GM12878 (cell line): ENCODE results near the gene PRKCE. TPM values are rescaled to one million over a fixed set of nuclear protein-coding genes. Genes with fewer than 3 reads are reported as not detected.

ENCODE experiments used
- ATAC-seq: fragments of 200-7000 bp; cut with Tn5 transposase; 3 replicates; pipeline ENCODE4 v1.9.1; 2020; ENCODE audit warnings: mild to moderate bottlenecking, moderate library complexity
- BruUV-seq: library from RNA; stranded (reverse); fragments of 400-500 nt; replicated peaks from 2 replicates; lab custom pipeline; 2021; lab: Mats Ljungman, UMichigan
- CTCF ChIA-PET: fragments of 300-600 bp; sonication (Branson Sonifier 250); formaldehyde crosslinking; extraction: SDS; loops from one replicate; lab custom pipeline; 2021; ENCODE audit warnings: inconsistent platforms; lab: Yijun Ruan, JAX
- POLR2A ChIA-PET: fragments of 350-600 bp; formaldehyde crosslinking; extraction: SDS; loops from one replicate; lab custom pipeline; 2021; ENCODE audit warnings: inconsistent platforms; lab: Charles Lee
- RAD21 ChIA-PET: fragments of 300-600 bp; sonication (Branson Sonifier 250); formaldehyde crosslinking; loops from one replicate; lab custom pipeline; 2023; ENCODE audit warnings: antibody characterized with exemption; ENCODE audit not compliant: unreplicated experiment; lab: Charles Lee
- SMC1A ChIA-PET: fragments of 300-600 bp; sonication (Branson Sonifier 250); formaldehyde crosslinking; loops from one replicate; lab custom pipeline; 2023; ENCODE audit not compliant: unreplicated experiment, uncharacterized antibody; lab: Charles Lee
- DNase-seq: peaks from one replicate; pipeline ENCODE4 v3.0.0-alpha.2; 2011; ENCODE audit warnings: low read depth, low spot score
- FAIRE-seq: peaks from 3 replicates; lab custom pipeline; 2011; peaks lifted over from hg19 to GRCh38; lab: Jason Lieb, UNC
- H2AFZ ChIP-seq: 2 replicates; pipeline ENCODE4 v1.6.0; 2011; ENCODE audit warnings: low read depth, low read length, control low read depth; ENCODE audit not compliant: control insufficient read depth
- H3K27ac ChIP-seq: 2 replicates; pipeline ENCODE4 v1.5.1; 2011; ENCODE audit warnings: control low read depth; ENCODE audit not compliant: control insufficient read depth, insufficient read depth
- H3K27me3 ChIP-seq, 2 experiments: replicated peaks in 1 of 2; 2 replicates each; pipeline versions ENCODE4 v1.6.0 to v1.6.1; 2011; ENCODE audit warnings: low read length in 1 of 2; ENCODE audit not compliant: control insufficient read depth in 2 of 2, insufficient read depth in 2 of 2
- H3K36me3 ChIP-seq, 2 experiments: 2 replicates each; pipeline ENCODE4 v1.5.1; 2011; ENCODE audit warnings: low read length in 1 of 2; ENCODE audit not compliant: control insufficient read depth in 2 of 2, insufficient read depth in 2 of 2
- H3K4me1 ChIP-seq: 2 replicates; pipeline ENCODE4 v1.6.1; 2011; ENCODE audit warnings: mild to moderate bottlenecking, low read length, moderate library complexity, mixed read lengths; ENCODE audit not compliant: control insufficient read depth, insufficient read depth
- H3K4me2 ChIP-seq: 2 replicates; pipeline ENCODE4 v1.6.0; 2011; ENCODE audit warnings: control low read depth; ENCODE audit not compliant: control insufficient read depth, insufficient read depth
- H3K4me3 ChIP-seq: fragments of 200-600 bp; sonication (generic); 2 replicates; pipeline ENCODE4 v1.5.1; 2016
- H3K79me2 ChIP-seq: 2 replicates; pipeline ENCODE4 v1.6.0; 2011; ENCODE audit warnings: low read length; ENCODE audit not compliant: control insufficient read depth, insufficient read depth
- H3K9ac ChIP-seq: 2 replicates; pipeline ENCODE4 v1.8.0; 2011; ENCODE audit warnings: low read length, control low read depth, mixed read lengths; ENCODE audit not compliant: control insufficient read depth, insufficient read depth
- H3K9me3 ChIP-seq: replicated peaks from 3 replicates; pipeline ENCODE4 v1.5.1; 2011; ENCODE audit warnings: mild to moderate bottlenecking, low read length; ENCODE audit not compliant: control insufficient read depth, insufficient read depth
- H4K20me1 ChIP-seq: 2 replicates; pipeline ENCODE4 v1.6.0; 2011; ENCODE audit not compliant: control insufficient read depth, insufficient read depth
- CHD2 ChIP-seq: IDR thresholded peaks from 2 replicates; pipeline ENCODE4 v1.6.1; 2011; ENCODE audit warnings: low read depth, low read length, improper control_type of control experiment, borderline replicate concordance
- HDAC2 ChIP-seq: fragments of 200-600 bp; sonication (generic); IDR thresholded peaks from 2 replicates; pipeline ENCODE4 v1.6.1; 2017
- PKNOX1 ChIP-seq: fragments of 450-650 bp; IDR thresholded peaks from 2 replicates; pipeline ENCODE4 v1.6.1; 2016; ENCODE audit warnings: mild to moderate bottlenecking
- POLR2A ChIP-seq: IDR thresholded peaks from 2 replicates; pipeline ENCODE4 v1.6.1; 2011; ENCODE audit warnings: low read depth, mild to moderate bottlenecking, low read length
- SMAD1 ChIP-seq: fragments of 450-650 bp; IDR thresholded peaks from 2 replicates; pipeline ENCODE4 v1.6.1; 2018; ENCODE audit warnings: mild to moderate bottlenecking, low read depth; ENCODE audit not compliant: partially characterized antibody
- ZNF207 ChIP-seq: fragments of 450-650 bp; IDR thresholded peaks from 2 replicates; pipeline ENCODE4 v1.6.1; 2014; ENCODE audit warnings: antibody characterized with exemption, mild to moderate bottlenecking, borderline replicate concordance
- ZNF24 ChIP-seq: fragments of 450-650 bp; IDR thresholded peaks from 2 replicates; pipeline ENCODE4 v1.6.1; 2017; ENCODE audit warnings: antibody characterized with exemption, mild to moderate bottlenecking
- WGBS: methylation state at CpG from one replicate; pipeline ENCODE4 v1.1.6; 2016; ENCODE audit warnings: low lambda C conversion rate; ENCODE audit not compliant: insufficient replicate concordance, insufficient coverage; ENCODE audit errors: missing lambda C conversion rate; 5-methylcytosine and 5-hydroxymethylcytosine counted together
- in situ Hi-C: fragments of 300-500 bp; cut with MboI; formaldehyde crosslinking; loops from 9 replicates; pipeline ENCODE4 v1.14.3; 2018; ENCODE audit warnings: mixed read lengths
- intact Hi-C: fragments of 100-400 bp; cut with micrococcal nuclease; formaldehyde crosslinking; loops from one replicate; pipeline ENCODE4 v1.14.2; 2022; ENCODE audit not compliant: unreplicated experiment
- polyA plus RNA-seq, 11 experiments: library from polyadenylated mRNA; depleted of rRNA in 4 of 11; unstranded in 6 of 11; stranded (reverse) in 5 of 11; fragments of >200 nt; fragmentation: Nextera tagmentation in 4 of 11; fragmentation: Illumina TruSeq in 1 of 11; extraction: Ambion mirVana in 4 of 11; extraction: Trizol in 1 of 11; gene quantifications; 1 replicate in 1 of 11; 2 replicates in 10 of 11; pipeline versions ENCODE4 v1.2.1 to v1.2.3, GENCODE V29; 2011 to 2016; ENCODE audit warnings: inconsistent platforms in 2 of 11, missing spikeins in 2 of 11, low read depth in 1 of 11
- total RNA-seq, 4 experiments: library from RNA; depleted of rRNA in 3 of 4; stranded (reverse); fragments of >200 nt in 3 of 4; fragmentation: Illumina TruSeq in 1 of 4; extraction: Trizol in 1 of 4; gene quantifications; 2 replicates each; pipeline versions ENCODE4 v1.2.1 to v1.2.3, GENCODE V29; 2013 to 2021

Gene PRKCE
- total and polyA plus RNA-seq, 10 of the 15 experiments (the other 5 are each of a cell fraction or from before 2014, with no cell fraction given) = 2.6 to 28.2 (median 11.3) TPM

- Histone ChIP-seq H3K27me3 (no peaks in the 10 kb centered on the region), H3K4me3 (no peak overlapping the region), H3K36me3 (no peaks in the 10 kb centered on the region; a peak in 1 of 4 replicates), H3K79me2 (no peaks in the 10 kb centered on the region), H4K20me1 (no peaks in the 10 kb centered on the region), H3K27ac (no peak overlapping the region), H2AFZ (no peak overlapping the region), H3K4me1 (no peaks in the 10 kb centered on the region), H3K9me3 (no peaks in the 10 kb centered on the region; the same call in 2 of the 3 replicates), H3K9ac (no peak overlapping the region), H3K4me2 (no peak overlapping the region)
- FAIRE-seq (no peak), ATAC-seq (no peak), DNase-seq (no peak)
- ChIA-PET CTCF (interaction anchor here (0.6 to 1.2 kb wide), 2 partner anchors 12 to 65 kb away, joined by 3 read pairs; no protein-coding TSS in a partner anchor), RAD21 (no interaction called here), SMC1A (interaction anchor here (1.4 kb wide), 1 partner anchor 123 kb away, joined by 3 read pairs; no protein-coding TSS in a partner anchor), POLR2A (no interaction called here)
- intact Hi-C loops = no loop called here
- BruUV-seq = no TSS peak
- 93% methylated on average over 2 of the region's 2 CpGs for WGBS
- TF ChIP-seq SMAD1 (no peak), POLR2A (no peak), HDAC2 (no peak), PKNOX1 (no peak), ZNF24 (no peak), CHD2 (no peak)
- in situ Hi-C loops = no loop called here
Observed at GRCh38 chr2:46106690-46107089, 455.2 kb downstream of the PRKCE start.

- no peaks in the 10 kb centered on the region for H3K36me3 ChIP-seq
- in situ Hi-C loops = no loop called here
- no peak overlapping the region for H3K27ac ChIP-seq
- BruUV-seq = no TSS peak
- ATAC-seq = no peak
- no peak for DNase-seq
- RAD21 ChIA-PET = no interaction called here
- H4K20me1 ChIP-seq = no peaks in the 10 kb centered on the region
- TF ChIP-seq ZNF207 (no peak), PKNOX1 (no peak)
- TF ChIP-seq, all 136 proteins: peak for 0
- Histone ChIP-seq H3K27me3 (no peaks in the 10 kb centered on the region), H3K9me3 (no peaks in the 10 kb centered on the region), H2AFZ (no peak overlapping the region), H3K79me2 (no peaks in the 10 kb centered on the region), H3K4me1 (no peaks in the 10 kb centered on the region), H3K9ac (no peak overlapping the region), H3K4me3 (no peak overlapping the region), H3K4me2 (no peak overlapping the region)
- POLR2A ChIA-PET = no interaction called here
- CTCF ChIA-PET = no interaction called here
- SMC1A ChIA-PET = interaction anchor here (1.1 kb wide), 1 partner anchor 275 kb away, joined by 3 read pairs; no protein-coding TSS in a partner anchor
- no peak for FAIRE-seq
- intact Hi-C loops = no loop called here
- 92% methylated on average over 2 of the region's 2 CpGs for WGBS
Observed at GRCh38 chr2:46114996-46115395, 463.5 kb downstream of the PRKCE start.
